ENCODE results near the gene COASY.
"Not testable (repeated sequence)": the region's sequence is repeated elsewhere in the genome, so short reads cannot be mapped to it uniquely, and the experiment has no call there.

The COASY gene

GRCh38 chr17:42554250-42555121 is 7.5 kb upstream of the COASY start:
- peak; percentile 90 for DNase-seq

GRCh38 chr17:42555122-42555622 is 6.8 kb upstream of the COASY start:
- no peak for DNase-seq

- not testable (repeated sequence) for DNase-seq
These were observed 5.9 kb upstream of the COASY start for GRCh38 chr17:42555961-42556617.

- DNase-seq = no peak
These were observed 2.9 kb upstream of the COASY start for GRCh38 chr17:42559075-42559474.

- DNase-seq = no peak
These were observed 1.7 kb upstream of the COASY start for GRCh38 chr17:42560246-42560645.

- no peak for DNase-seq
These were observed 617 bp downstream of the COASY start for GRCh38 chr17:42562388-42563142.

- no peak for DNase-seq
These were observed 1.2 kb downstream of the COASY start for GRCh38 chr17:42563143-42563509.

- DNase-seq = no peak
These were observed 1.6 kb downstream of the COASY start for GRCh38 chr17:42563543-42563942.

- no peak for DNase-seq
These were observed 2.0 kb downstream of the COASY start for GRCh38 chr17:42563950-42564349.

- no peak for DNase-seq
These were observed 3.0 kb downstream of the COASY start for GRCh38 chr17:42564815-42565522.

- DNase-seq = no peak
These were observed 3.7 kb downstream of the COASY start for GRCh38 chr17:42565523-42566214.

GRCh38 chr17:42566215-42566882 is 4.4 kb downstream of the COASY start:
- no peak for DNase-seq

GRCh38 chr17:42566883-42567573 is 5.1 kb downstream of the COASY start, which contains the start of gene MLX:
Gene MLX (plus strand): TSS chr17:42567100. CDS start chr17:42567125, 25 bp downstream.
- peak; percentile 96 for DNase-seq

GRCh38 chr17:42568341-42569111 is 6.6 kb downstream of the COASY start:
- DNase-seq = no peak

- DNase-seq = no peak
These were observed 9.7 kb downstream of the COASY start for GRCh38 chr17:42571435-42572225.

GRCh38 chr17:42573095-42573494 is 11.1 kb downstream of the COASY start:
- DNase-seq = no peak

- DNase-seq = no peak
These were observed 12.5 kb downstream of the COASY start for GRCh38 chr17:42574463-42574862.

- no peak for DNase-seq
These were observed 15.2 kb downstream of the COASY start for GRCh38 chr17:42577140-42577531.

Data from activated CD8-positive, alpha-beta memory T cell treated with anti-CD3 and anti-CD28 coated beads for 24 hours (primary cell).